Skin epidermis (tissue), 12 donors: ENCODE results near the gene INPPL1.

Experiments used
- H3K27ac ChIP-seq, 21 experiments: fragments of 200-600 bp; sonication (generic) in 11 of 21; one replicate each; pipeline ENCODE4 v1.5.0; 2020; ENCODE audit warnings: mild to moderate bottlenecking in 3 of 21, inconsistent platforms in 2 of 21, moderate library complexity in 2 of 21
- H3K4me3 ChIP-seq, 7 experiments: fragments of 200-600 bp; sonication (generic) in 2 of 7; one replicate each; pipeline ENCODE4 v1.5.0; 2020; ENCODE audit warnings: inconsistent platforms in 2 of 7, mild to moderate bottlenecking in 2 of 7, moderate library complexity in 1 of 7

Gene INPPL1

GRCh38 chr11:72208281-72208680, 16.3 kb upstream of the INPPL1 start:
- Histone ChIP-seq H3K4me3 (no peak overlapping the region), H3K27ac (peak overlapping the region in 1 of 21 experiments; percentile 55)

GRCh38 chr11:72209101-72209500, 15.5 kb upstream of the INPPL1 start:
- no peak overlapping the region for H3K4me3 ChIP-seq
- peak overlapping the region in 1 of 21 experiments; percentile 55 for H3K27ac ChIP-seq

GRCh38 chr11:72216638-72217037, 7.9 kb upstream of the INPPL1 start, which contains the start of gene FOLR2:
Gene FOLR2 (plus strand): TSS chr11:72216794. CDS start chr11:72218585, 1,791 bp downstream.
- Histone ChIP-seq H3K4me3 (no peak within 1 kb of the TSS), H3K27ac (peak within 1 kb of the TSS in 6 of 21 experiments; percentile 6 to 72 (median 26))

- H3K27ac ChIP-seq = peak overlapping the region in 4 of 21 experiments; percentile 6 to 72 (median 35)
Observed at GRCh38 chr11:72217841-72218240, 6.7 kb upstream of the INPPL1 start.

GRCh38 chr11:72218251-72218745, 6.3 kb upstream of the INPPL1 start:
- Histone ChIP-seq H3K27ac (peak overlapping the region in 4 of 21 experiments; percentile 4 to 62 (median 35)), H3K4me3 (no peak overlapping the region)

More at GRCh38 chr11:72217841-72218240, 6.7 kb upstream of the INPPL1 start:
- no peak overlapping the region for H3K4me3 ChIP-seq

- Histone ChIP-seq H3K27ac (no peak overlapping the region), H3K4me3 (no peak overlapping the region)
Observed at GRCh38 chr11:72220696-72221363, 3.7 kb upstream of the INPPL1 start.

- H3K27ac ChIP-seq = peak overlapping the region in 1 of 21 experiments; percentile 92
- no peak overlapping the region for H3K4me3 ChIP-seq
Observed at GRCh38 chr11:72221386-72222075, 3.0 kb upstream of the INPPL1 start.

GRCh38 chr11:72222106-72222891, 2.3 kb upstream of the INPPL1 start:
- Histone ChIP-seq H3K27ac (peak overlapping the region in 20 of 21 experiments; percentile 7 to 97 (median 90)), H3K4me3 (peak overlapping the region in 6 of 7 experiments; percentile 63 to 89 (median 80))

GRCh38 chr11:72222907-72223614, 1.5 kb upstream of the INPPL1 start:
- H3K4me3 ChIP-seq = peak overlapping the region; percentile 63 to 89 (median 81)
- H3K27ac ChIP-seq = peak overlapping the region; percentile 43 to 97 (median 91)

GRCh38 chr11:72223615-72224563, 678 bp upstream of the INPPL1 start:
- Histone ChIP-seq H3K4me3 (peak overlapping the region; percentile 63 to 89 (median 81)), H3K27ac (peak overlapping the region; percentile 43 to 97 (median 91))

GRCh38 chr11:72225411-72225951, 914 bp downstream of the INPPL1 start:
- Histone ChIP-seq H3K4me3 (peak overlapping the region; percentile 63 to 89 (median 81)), H3K27ac (peak overlapping the region in 20 of 21 experiments; percentile 78 to 97 (median 92))

GRCh38 chr11:72226701-72227100, 2.1 kb downstream of the INPPL1 start:
- peak overlapping the region in 3 of 21 experiments; percentile 2 to 31 (median 5) for H3K27ac ChIP-seq
- no peak overlapping the region for H3K4me3 ChIP-seq

GRCh38 chr11:72227316-72228228, 3.0 kb downstream of the INPPL1 start:
- Histone ChIP-seq H3K4me3 (no peak overlapping the region), H3K27ac (peak overlapping the region in 3 of 21 experiments; percentile 3 to 41 (median 25))

- Histone ChIP-seq H3K27ac (peak overlapping the region in 3 of 21 experiments; percentile 3 to 41 (median 25)), H3K4me3 (no peak overlapping the region)
Observed at GRCh38 chr11:72228229-72228843, 3.8 kb downstream of the INPPL1 start.

- no peak overlapping the region for H3K27ac ChIP-seq
- no peak overlapping the region for H3K4me3 ChIP-seq
Observed at GRCh38 chr11:72228844-72229231, 4.3 kb downstream of the INPPL1 start.

- H3K4me3 ChIP-seq = no peak overlapping the region
- H3K27ac ChIP-seq = no peak overlapping the region
Observed at GRCh38 chr11:72229336-72229924, 4.9 kb downstream of the INPPL1 start.
